HG03025 (cell line): ENCODE results near the gene NCKAP5.

Experiments
- ATAC-seq: cut with Tn5 transposase; IDR thresholded peaks from one replicate; pipeline ENCODE4 v1.9.1; 2021; ENCODE audit warnings: mild to moderate bottlenecking, moderate library complexity; ENCODE audit not compliant: unreplicated experiment, low FRiP score

NCKAP5 gene

DNA sequence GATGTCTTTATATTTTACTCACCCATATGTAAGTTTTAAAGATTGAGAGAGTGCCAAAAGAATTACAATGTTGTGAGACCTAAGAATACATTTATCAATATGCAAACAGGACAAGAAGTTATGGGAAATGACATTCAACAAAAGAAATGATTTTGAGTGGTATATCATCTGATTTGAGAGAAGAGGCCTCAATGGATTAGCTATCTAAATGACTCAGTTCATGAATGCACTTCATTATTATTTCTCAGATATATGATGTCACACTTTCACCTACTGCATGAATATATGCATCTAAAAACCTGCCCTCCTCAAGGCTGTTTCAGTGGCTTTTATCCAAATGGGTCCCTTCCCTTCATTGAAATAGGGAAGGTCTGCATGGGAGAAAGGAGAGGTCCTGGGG lies 769.9 kb downstream of the NCKAP5 start:
- no peak for ATAC-seq

DNA sequence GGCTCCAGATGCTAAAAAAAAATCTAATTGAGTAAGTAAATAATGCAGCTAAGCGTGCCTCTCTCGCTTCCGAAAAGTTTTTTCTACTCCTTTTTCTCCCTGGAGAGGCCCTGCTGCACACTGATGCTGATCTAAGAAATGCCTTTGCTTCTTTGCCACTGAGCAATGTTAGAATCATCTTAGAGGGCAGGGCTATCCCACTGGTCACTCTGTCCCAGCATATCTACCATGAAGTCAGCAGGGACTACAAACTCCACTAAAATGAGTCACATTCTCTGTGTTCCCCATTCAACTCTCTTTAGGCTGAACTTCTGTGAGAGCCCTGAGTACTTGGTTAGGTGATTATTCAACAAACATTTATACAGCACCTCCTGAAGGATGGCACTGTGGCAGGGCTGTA lies 770.7 kb downstream of the NCKAP5 start:
- ATAC-seq = no peak

DNA sequence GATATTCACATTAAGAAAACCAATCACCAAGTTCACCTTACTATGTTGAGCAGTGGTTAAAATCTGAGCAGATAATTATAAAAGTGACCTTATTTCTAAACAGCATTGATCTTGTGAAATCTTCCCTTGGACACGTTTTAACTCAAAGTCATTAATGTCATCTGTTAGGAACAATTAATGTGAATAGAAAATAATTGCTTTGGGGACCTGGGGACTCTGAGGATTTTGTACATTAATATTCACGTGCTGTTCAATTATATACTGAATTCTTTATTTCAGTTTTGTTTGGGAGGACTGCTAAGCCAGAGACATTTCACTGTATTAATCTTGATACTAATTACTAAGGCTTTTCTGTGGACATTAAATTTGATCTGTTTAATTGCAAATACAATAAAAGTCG lies 771.2 kb downstream of the NCKAP5 start:
- ATAC-seq = no peak

DNA sequence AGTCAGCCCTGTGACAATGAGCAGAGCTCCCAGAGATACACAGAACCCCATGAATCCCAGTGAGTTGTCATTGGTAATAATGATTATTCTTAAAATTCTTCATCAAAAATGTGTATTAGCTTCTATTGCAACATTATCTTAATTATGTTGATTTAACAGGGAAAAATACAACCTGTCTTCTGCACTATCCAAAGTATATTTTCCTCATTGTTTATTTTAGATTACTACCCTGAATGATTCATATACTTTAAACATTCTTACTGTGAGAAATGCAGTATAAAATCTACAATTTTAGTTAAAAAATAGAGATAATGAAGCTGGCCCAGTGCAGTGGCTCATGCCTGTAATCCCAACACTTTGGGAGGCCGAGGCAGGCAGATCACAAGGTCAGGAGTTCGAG lies 773.0 kb downstream of the NCKAP5 start:
- no peak for ATAC-seq

DNA sequence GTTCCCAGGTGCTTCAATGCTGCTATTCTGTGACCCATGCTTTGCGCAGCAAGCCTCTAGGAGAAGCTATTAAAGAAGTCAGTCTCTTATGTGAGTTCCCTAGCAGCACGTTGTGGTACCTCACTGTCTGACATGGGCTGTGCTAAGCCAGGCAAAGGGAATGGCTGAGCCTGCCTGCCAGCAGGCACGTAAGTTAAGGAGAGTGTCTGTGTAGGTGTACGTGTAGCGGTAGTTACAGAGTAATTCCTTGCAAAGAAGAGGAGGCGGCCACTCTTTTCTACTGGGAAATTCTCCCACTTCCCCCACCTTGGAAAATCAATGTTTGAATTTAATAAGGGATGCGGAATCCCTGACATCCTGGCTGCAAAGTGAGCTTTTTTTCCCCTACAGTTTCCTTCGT lies 774.7 kb downstream of the NCKAP5 start:
- ATAC-seq = no peak

DNA sequence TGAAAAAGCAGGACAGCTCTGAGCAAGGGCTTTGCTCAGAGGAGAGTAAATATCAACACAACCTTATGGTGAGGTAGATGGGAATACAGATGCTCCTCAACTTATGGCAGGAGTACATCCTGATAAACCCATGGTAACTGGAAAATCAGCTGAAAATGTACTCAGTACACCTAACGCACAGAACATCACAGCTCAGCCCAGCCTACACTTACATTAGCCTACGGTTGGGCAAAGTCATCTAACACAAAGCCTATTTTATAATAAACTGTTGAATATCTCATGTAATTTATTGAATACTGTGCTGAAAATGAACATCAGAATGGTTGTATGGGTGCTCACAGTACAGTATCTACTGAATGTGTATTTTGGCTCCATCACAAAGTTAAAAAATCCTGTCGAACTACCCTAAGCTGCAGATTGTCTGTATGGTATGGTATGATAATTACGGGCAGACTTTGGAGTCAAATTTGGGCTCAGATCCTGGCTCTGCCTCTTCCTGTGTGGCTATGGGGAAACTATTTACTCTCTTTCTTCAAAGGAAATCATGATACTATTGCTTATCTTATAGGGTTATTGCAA lies 778.0 kb downstream of the NCKAP5 start:
- no peak for ATAC-seq

DNA sequence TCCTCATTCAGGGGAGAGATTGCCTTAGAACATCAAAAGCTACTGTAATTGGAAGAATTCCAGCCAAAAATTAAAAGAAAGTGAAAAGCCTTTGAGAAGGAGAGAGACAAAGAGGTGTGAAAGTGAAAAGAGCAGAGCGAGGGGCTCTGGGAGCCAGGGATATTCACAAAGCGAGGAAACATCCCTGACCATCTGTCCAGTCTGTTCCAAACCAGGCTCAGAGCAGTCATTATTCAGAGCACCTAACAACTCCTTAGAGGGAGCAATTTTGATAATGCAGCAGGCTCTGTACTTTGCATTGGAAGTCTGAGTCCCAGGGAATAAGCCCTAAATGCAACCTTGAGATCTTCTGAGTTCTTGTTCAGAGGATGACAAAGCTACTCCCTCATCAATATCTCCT lies 779.2 kb downstream of the NCKAP5 start:
- ATAC-seq = no peak

DNA sequence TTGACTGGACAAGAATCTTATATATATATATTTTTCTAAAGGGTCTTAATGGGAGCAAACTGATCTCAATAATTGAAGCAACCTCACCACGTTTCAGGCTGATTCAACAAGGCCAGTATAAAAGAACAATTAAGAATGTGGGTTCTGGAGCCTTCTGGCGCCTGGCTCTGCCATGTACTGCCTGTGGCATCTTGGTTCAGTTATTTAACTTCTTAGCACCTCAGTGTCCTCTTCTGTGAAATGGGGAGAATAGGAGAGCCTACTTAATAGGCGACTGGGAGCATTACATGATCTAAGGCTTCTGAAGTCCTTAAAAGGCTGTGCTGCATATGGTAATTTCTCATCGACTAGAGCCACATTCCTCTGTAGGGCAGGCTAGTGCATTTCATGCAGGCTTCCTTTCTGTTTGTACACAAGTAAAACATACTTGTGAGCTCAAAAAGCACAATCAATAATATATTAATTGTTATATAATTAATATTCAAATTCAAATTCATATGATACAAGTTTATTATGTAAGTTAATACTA lies 779.9 kb downstream of the NCKAP5 start:
- ATAC-seq = no peak

DNA sequence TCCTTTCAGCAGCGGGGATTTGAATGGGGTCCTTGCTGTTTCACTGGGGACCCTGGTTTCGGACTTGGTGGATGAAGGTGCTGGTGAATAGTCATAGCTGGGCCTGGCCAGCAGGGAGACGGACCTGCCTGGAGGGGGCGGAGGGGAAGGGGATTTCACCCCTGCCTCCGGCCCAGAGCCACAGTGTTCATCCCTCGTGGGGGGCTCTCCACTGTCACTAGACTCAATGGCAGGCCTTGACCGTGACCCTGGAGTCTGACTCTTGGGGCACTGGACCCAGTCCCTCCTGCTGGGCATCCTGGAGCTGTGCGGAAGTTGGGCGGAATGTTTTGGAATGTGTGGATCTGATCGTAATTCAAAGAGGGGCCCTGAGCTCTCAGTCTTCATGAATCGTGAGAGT lies 784.4 kb downstream of the NCKAP5 start:
- no peak for ATAC-seq

DNA sequence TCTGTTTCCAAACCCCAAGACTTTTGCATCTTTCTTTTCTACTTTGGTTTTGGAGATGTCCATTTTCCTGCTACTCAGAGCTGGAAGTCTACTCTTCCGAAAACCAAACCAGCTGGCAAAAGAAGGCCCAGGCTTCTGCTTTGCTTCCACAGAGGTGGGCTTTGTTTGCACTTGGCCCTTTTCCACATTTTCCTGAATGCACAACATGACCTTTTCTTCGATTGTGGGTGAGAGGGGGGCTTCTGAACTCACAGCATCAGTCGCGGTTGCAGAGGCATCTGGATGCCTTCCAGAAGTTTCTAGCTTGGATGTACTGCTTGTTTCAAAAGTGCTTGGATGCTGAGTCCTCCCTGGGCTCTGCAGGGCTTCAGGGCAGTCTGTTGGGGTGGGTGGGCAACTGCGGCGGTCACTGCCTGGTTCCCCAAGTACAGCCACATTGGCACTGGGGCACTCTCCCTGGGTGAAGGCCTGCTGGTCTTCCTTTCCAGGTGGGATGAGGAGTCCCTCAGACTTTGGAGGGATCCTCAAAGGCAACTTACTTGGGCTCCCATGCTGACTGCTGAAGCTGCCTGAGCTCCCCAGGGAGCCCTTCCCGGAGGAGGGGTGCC lies 786.0 kb downstream of the NCKAP5 start:
- no peak for ATAC-seq

DNA sequence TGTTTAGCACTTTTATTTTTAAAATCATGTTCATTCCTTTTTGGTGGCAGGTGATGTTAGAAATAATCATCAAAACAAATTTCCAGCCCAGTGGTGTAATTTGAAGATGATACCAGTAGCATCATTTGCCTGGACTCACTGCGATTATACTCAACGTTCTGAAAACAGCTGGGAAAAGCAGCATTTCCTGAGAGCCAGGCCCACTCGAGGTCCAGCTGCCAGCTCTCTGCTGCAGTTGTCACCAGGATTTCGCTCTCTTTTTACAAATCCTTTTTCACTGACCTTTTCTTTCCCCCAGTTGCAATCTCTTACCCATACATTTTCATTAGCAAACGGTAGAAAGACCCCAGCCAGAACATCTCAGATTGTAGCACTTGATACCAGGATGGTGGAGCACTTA lies 787.6 kb downstream of the NCKAP5 start:
- ATAC-seq = no peak

DNA sequence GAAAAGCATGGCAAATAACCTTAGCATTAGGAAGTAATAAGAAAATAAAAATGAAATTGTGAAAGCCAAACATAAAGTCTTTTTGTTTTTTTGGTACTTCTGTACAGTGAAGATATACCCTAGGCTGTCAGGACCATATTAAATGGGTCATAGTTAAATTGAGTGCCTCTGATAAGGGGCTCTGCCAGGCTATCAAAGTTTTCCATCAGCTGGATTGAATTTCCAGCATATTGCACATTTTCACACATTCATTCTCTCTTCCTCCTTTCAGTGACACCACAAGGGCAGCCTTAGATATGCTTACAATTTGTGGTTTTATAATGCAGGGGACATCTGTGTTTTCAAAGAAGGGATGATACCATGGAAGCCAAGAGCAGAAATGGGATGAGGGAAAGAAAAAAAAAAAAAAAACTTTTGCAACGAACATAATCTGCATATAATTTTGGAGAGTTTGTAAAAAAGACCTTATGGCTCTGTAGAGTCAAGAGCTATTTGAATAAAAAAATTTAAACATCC lies 789.0 kb downstream of the NCKAP5 start:
- ATAC-seq = no peak

DNA sequence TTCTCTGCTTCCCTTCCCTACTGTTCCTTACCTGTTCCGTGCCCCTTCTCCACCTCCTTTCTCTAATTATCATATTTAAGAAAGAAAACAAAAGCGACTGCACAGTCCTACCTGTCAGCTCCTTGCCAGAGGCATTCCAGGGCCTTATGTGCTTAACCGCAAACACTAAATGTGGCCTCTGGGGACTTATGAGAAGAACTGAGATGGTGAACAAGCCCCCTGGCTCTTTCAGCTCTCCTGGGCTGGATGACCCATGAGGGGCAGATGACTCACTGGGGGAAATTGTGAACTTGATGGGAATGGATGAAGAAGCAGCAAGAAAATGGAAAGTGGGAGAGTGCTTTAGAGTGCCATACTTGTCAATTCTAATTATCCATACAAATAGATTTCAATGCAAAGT lies 792.0 kb downstream of the NCKAP5 start:
- no peak for ATAC-seq

DNA sequence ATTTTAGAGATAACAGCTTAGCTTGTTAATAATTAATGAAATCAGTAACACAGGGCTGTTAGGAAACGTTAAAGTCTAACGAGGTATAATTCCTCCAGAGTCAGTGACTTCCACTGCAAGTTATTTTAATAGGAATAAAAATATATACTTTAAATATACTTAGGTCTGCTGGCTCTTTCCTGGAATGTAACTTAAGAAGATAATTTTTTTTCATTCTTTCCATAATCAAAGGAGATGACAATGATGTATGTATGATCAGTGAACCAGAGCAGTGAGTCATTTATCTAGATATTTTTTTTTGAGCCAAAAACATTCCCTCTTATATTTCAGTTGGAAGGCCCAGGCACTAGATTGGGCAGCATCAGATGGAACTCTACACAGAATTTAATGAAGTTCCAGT lies 794.1 kb downstream of the NCKAP5 start:
- ATAC-seq = no peak

DNA sequence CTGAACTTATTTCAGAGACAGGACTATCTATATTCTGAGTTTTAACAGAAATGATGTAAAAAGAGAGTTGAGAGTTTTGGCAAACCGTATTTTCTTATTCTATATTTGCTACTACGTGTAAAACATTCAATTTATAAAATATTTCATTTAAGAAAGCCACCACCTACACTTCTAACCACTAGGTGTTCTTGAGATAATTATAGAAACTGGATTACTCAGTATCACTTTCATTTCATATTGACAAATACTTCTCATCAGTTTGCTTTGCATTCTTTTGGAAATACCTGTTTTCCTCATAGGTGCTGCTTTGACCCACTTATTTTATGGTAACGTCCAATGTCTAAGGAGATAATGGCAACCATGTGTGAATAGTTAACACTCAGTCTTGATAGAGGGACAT lies 794.9 kb downstream of the NCKAP5 start:
- ATAC-seq = no peak

DNA sequence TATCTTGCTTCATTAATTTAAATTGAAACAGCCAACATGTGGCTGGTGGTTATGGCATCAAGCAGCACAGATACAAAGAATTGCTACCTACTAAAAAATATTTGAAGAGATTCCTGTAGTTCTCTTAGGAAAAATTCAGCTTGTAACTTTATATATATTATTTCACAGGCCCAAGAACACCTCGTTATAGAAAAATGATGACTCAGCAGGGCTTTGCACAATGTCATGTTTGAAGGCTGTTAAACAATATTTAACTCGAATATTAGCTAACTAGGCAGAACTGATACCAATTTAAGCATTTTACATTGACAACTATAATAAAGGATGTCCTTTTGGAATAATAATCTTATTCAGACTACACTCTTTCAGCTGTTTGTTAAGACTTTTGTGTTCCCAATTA lies 795.9 kb downstream of the NCKAP5 start:
- no peak for ATAC-seq

DNA sequence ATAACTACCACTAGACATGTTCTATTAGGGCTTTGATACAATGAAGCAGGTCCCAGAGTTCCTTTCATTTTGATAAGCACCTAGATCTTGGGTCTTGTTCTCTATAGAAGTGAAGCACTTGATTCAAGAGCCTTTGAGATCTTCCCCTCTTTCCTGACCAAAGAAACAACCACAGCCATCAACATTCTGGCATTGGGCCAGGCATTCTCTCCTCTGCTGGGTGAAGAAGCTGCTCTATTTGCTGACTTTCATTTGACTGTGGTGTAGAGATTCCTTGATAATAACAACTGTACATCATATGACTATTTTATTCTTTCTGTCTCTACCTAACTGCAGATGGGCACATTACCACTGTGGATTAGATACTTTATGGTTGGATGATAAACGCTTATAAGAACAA lies 801.7 kb downstream of the NCKAP5 start:
- no peak for ATAC-seq

DNA sequence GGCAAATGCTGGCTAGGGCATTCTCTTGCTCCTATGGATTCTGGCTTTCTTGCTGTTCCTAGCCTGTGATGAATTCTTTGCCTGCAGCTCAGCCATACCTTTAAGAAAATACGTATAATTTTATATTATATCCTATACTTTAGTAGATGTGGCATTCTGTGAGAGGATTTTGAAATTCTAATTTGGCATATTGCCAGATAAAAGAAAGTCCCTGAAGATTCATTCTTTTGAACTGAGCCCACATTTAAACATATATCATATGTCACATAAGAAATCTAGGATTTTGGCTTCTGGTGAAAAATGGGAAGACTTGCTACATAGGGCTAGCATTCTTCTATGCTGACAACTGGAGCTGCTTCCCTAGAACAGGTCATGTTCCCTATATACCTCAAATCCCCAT lies 806.8 kb downstream of the NCKAP5 start:
- ATAC-seq = no peak

DNA sequence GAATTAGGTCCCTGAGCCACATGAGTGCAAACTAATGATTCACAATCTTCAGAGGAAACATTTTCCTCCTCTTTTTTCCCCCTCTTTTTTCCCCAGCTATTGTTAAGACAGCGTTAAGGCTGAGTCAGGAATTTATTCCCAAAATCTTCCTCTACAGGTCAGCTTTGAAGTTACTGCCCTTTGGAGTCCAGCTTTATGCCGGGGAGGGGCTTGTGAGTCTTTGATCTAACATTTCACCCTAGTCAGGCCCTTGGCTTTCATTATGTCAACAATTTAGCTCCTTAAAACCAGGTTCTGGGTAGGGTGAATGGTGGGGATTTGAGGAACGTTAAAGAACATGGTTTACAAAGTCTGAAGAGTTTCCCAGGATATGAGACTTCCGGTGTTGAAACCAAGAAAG lies 807.3 kb downstream of the NCKAP5 start:
- no peak for ATAC-seq

DNA sequence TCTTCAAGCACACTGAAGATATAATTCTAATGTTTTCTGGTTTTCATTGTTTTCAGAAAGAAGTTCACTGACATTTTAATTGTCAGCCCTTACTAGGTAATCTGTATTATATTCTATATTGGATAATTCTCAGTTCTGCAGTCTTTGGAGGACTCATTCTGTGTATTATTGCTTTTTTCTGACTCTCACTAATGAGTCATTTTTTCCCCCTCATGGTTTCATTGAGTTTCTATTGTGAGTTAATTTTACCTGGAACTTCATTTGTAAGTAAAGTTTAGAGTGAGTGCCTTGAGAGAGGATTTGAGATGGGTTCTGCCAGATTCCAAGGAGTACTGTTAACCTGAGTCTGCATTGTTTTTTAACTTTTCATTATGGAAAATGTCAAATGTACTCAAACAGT lies 807.9 kb downstream of the NCKAP5 start:
- peak; percentile 53 for ATAC-seq

DNA sequence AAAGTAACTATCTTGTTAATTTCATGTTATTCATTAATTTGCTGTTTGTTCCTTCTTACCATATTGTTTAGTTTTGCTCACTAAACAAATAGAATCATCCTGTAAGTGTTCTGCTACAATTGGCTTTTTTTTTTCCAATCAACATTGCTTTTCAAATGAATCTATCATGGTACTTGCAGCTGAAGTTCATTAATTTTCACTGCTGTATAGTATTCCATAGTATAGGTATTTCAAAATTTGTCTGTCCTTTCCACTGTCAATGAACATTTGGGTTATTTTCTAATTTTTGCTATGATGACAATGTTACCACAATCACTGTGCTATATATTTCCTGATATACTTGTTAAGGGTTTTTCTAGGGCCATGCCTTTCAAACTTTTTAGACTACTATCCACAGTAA lies 809.3 kb downstream of the NCKAP5 start:
- no peak for ATAC-seq

DNA sequence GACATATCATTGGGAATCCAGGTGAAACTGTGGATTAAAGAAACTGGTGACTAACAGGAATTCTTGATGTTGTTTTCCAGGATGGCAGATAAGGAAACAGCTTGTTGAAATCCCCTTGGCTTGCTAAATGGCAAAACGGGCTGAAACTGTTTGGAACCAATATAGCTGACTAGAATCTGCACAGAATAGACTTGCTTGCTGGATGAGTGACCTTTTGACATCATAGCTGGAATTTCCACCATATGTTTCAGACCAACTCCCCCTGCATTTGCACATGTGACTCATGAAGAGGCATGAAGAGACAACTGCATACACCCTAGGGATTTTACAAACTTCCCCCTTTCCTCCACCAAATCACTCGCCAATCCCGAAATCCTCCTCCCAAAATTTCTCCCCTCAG lies 810.6 kb downstream of the NCKAP5 start:
- ATAC-seq = no peak
